NT2/D1 (cell line): ENCODE measurements around the gene CRYBG2.

Experiments used
- DNase-seq: peaks from one replicate; pipeline ENCODE4 v3.0.0-alpha.2; 2011; ENCODE audit warnings: low read depth, low spot score
- H3K27me3 ChIP-seq: 2 replicates; pipeline ENCODE4 v1.6.0; 2011; ENCODE audit warnings: mild to moderate bottlenecking; ENCODE audit not compliant: insufficient read length, insufficient read depth
- H3K36me3 ChIP-seq: 2 replicates; pipeline ENCODE4 v1.6.1; 2011; ENCODE audit warnings: mild to moderate bottlenecking, low read length, mixed read lengths; ENCODE audit not compliant: insufficient read depth, insufficient read length
- H3K4me1 ChIP-seq: 2 replicates; pipeline ENCODE4 v1.5.1; 2011; ENCODE audit not compliant: insufficient read depth, insufficient read length
- H3K4me3 ChIP-seq: 2 replicates; pipeline ENCODE4 v1.5.1; 2011; ENCODE audit warnings: low read depth; ENCODE audit not compliant: insufficient read length
- H3K9ac ChIP-seq: 2 replicates; pipeline ENCODE4 v1.6.0; 2011; ENCODE audit warnings: low read depth; ENCODE audit not compliant: insufficient read length
- H3K9me3 ChIP-seq: 2 replicates; pipeline ENCODE4 v1.5.1; 2011; ENCODE audit warnings: mild to moderate bottlenecking, low read length; ENCODE audit not compliant: insufficient read depth
- SUZ12 ChIP-seq: IDR thresholded peaks from 2 replicates; pipeline ENCODE4 v1.6.1; 2011; ENCODE audit not compliant: insufficient read length, insufficient read depth; ENCODE audit errors: extremely low read depth
- YY1 ChIP-seq: IDR thresholded peaks from 2 replicates; pipeline ENCODE4 v1.6.1; 2011; ENCODE audit not compliant: insufficient read length, insufficient read depth
- ZNF274 ChIP-seq: IDR thresholded peaks from 2 replicates; pipeline ENCODE4 v1.6.1; 2011; ENCODE audit warnings: mild to moderate bottlenecking, low read depth, low read length

The CRYBG2 gene

DNA sequence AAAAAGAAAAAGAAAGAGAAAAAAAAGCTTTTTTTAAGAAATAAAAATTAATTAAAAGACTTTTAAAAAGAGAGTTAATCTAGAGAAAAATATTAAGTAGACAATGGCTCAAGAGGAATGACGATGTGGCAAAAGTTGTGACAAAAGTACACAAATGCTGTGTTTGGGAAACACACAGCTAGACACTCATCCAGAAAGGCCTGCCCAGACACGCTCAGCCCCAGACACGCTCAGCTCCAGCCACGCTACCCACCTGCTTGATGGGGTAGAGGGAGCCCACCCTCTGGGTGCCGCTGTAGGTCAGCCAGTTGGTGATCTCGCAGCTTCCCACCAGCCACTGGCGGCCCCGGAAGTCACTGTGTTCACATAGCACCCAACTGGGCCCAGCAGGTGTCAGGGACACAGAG lies 26.0 kb downstream of the CRYBG2 start:
- Histone ChIP-seq H3K9me3 (no peaks in the 10 kb centered on the region), H3K9ac (no peak overlapping the region), H3K27me3 (no peaks in the 10 kb centered on the region), H3K4me3 (no peak overlapping the region), H3K36me3 (peaks cover 26% of the 10 kb centered on the region), H3K4me1 (peaks cover 3% of the 10 kb centered on the region)
- DNase-seq: no peak
- no peak for TF ChIP-seq SUZ12
- TF ChIP-seq YY1: no peak
- no peak for TF ChIP-seq ZNF274

DNA sequence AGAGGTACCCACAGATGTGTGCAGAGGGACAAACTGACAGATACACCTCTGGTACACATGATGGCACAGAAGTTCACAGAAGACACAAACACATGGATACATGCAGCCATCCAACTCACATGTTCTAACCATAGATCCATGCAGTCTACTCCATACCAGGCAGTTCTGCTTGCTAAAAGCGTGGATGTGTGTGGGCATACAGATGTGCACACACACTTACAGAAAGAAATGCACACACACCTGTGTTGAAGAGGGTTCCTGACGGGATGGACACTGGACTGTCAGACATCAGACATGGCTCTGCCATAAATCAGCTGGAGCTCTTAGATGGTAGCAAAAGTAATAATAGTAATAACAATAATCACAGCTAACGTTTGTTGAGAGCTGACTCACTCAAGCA lies 29.4 kb downstream of the CRYBG2 start:
- DNase-seq: no peak
- Histone ChIP-seq H3K27me3 (no peaks in the 10 kb centered on the region), H3K9ac (no peak overlapping the region), H3K4me3 (no peak overlapping the region), H3K36me3 (peaks cover 36% of the 10 kb centered on the region), H3K9me3 (no peaks in the 10 kb centered on the region), H3K4me1 (peaks cover 8% of the 10 kb centered on the region)
- TF ChIP-seq SUZ12 (no peak), ZNF274 (no peak), YY1 (no peak)

DNA sequence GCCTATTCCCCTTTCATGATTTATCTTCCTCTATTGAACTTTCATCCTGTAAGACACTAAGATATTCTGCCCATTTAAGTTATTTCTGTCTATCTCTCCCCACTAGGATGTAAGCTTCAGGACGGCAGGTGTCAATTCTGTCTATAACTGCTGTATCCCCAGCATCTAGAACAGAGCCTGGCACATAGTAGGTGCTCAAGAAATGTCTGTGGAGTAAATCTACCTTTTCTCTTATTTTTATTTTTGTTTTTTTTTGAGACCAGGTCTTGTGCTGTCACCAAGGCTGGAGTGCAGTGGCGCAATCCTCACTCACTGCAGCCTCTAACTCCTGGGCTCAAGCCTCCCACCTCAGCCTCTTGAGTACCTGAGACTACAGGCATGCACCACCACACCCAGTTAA lies 30.5 kb downstream of the CRYBG2 start:
- Histone ChIP-seq H3K4me3 (no peak overlapping the region), H3K9ac (no peak overlapping the region), H3K36me3 (peaks cover 36% of the 10 kb centered on the region), H3K4me1 (peaks cover 9% of the 10 kb centered on the region), H3K9me3 (no peaks in the 10 kb centered on the region), H3K27me3 (no peaks in the 10 kb centered on the region)
- TF ChIP-seq YY1: no peak
- no peak for DNase-seq

DNA sequence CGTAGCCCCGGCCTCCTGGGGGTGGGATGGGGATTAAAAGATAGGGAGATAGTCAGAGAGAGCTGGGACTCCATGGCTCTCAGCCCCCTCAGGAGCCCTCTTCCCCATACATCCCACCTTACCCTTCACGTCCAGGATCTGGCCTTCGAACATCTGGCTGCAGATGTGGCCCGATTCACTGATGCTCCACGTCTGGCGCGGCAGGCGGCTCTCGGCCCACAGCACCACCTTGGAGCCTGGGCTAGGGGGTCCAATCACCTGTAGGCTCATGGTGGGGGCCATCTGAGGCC lies 31.9 kb downstream of the CRYBG2 start:
- Histone ChIP-seq H3K9me3 (no peaks in the 10 kb centered on the region), H3K4me1 (peaks cover 20% of the 10 kb centered on the region), H3K4me3 (no peak overlapping the region), H3K27me3 (no peaks in the 10 kb centered on the region), H3K9ac (no peak overlapping the region), H3K36me3 (peaks cover 36% of the 10 kb centered on the region)
- DNase-seq: no peak
- TF ChIP-seq SUZ12: no peak
- TF ChIP-seq YY1: no peak
- no peak for TF ChIP-seq ZNF274

DNA sequence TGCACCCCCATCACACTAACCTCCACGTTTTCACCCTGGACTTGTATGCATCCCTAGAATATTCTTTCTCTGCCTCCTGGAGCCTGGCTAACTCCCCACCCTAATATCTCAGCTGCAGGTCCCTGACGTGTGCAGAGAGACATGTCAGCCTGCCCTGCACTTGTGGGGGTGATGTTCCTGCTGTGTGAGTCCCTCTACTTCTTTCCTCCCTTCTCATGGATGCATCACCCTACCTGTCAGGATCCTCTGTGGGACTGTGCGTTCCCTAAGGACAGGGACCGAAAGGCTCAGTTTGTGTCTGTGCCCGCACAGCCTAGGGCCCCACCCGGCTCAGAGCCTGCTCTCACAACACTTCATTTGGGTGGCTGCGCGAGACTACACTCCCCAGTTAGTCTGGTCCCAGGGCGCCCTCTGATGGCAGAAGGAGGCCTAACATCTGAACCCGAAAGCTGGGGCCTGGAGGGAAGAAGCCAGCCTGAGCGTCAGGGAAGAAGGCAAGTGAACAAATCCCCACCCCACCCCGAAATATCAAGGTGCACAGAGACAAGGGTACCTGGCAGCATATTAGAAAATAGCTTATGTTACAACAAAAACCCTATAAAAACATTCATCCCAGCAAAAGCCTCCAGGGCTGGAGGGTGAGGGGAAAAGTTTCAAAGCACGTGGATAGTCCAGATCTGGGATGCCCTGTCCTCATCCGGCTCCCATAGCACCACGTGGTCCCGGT lies 32.5 kb downstream of the CRYBG2 start:
- H3K36me3 ChIP-seq: peaks cover 36% of the 10 kb centered on the region
- peak; percentile 86 for DNase-seq
- no peaks in the 10 kb centered on the region for H3K9me3 ChIP-seq
- H3K9ac ChIP-seq: peak overlapping the region; percentile 21
- H3K27me3 ChIP-seq: no peaks in the 10 kb centered on the region
- H3K4me3 ChIP-seq: no peak overlapping the region
- peaks cover 25% of the 10 kb centered on the region for H3K4me1 ChIP-seq
- TF ChIP-seq ZNF274 (no peak), SUZ12 (no peak), YY1 (no peak)

DNA sequence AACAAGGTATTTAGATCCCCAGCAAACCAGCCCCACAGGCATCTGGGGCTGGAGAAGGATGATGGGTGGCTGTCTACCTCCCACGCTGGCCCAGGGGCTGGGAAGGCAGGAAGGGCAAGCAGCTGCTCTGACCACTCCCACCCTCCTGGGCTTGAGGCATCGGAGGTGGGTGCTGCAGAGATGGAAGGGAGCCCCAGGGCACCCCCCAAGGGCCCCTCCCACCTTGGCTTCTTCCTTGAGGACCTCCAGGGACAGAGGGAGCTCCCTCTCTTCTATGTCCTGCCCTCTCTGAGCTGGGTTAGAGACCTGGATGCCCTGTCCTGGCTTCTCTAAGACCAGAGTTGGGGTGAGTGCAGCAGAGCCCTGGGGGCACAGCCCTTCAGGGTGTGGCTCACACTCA lies 33.0 kb downstream of the CRYBG2 start:
- peaks cover 26% of the 10 kb centered on the region for H3K4me1 ChIP-seq
- no peak for DNase-seq
- H3K9ac ChIP-seq: peak overlapping the region; percentile 21
- H3K36me3 ChIP-seq: peaks cover 36% of the 10 kb centered on the region
- H3K9me3 ChIP-seq: no peaks in the 10 kb centered on the region
- no peaks in the 10 kb centered on the region for H3K27me3 ChIP-seq
- H3K4me3 ChIP-seq: no peak overlapping the region
- TF ChIP-seq ZNF274 (no peak), YY1 (no peak), SUZ12 (no peak)

DNA sequence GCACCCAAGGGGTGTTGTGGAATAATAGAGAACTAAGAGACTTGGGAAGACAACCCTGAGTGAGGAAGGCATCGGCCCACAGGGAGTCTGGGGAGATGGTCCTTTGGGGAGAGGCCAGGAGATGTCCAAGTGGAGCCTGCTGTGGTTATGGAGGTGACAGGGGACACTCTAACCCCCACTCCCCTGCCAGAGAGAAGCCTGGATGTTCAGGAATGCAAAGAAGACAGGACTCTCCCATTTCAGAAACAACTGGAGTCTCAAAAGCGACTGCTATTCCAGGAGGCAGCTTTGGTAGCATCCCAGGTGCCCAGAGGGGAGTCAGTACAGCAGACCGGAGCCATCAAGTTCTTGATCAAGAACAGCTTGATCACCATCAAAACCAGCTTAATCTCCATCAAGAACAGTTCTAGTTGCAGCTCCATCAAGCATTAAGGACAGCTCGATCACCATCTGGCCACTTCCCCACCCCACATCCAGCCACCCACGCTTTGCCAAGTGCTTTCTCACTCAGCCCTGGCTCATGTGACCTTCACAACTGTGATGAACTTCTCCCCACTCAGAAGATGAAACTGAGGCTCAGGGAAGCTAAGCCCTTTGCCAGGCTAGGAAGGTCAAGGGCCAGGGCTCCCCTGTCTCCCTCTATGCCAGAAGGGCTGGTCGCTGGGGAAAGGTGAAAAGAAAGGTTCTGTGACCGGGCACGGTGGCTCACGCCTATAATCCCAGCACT lies 35.4 kb downstream of the CRYBG2 start:
- Histone ChIP-seq H3K4me1 (peaks cover 30% of the 10 kb centered on the region), H3K4me3 (no peak overlapping the region)
- DNase-seq: no peak

More for the DNA sequence above, 35.4 kb downstream of the CRYBG2 start:
- Histone ChIP-seq H3K36me3 (peaks cover 19% of the 10 kb centered on the region), H3K27me3 (no peaks in the 10 kb centered on the region), H3K9me3 (no peaks in the 10 kb centered on the region), H3K9ac (peak overlapping the region; percentile 68)
- TF ChIP-seq ZNF274 (no peak), SUZ12 (no peak), YY1 (no peak)
